ENCODE data around the gene ASCC3.

The ASCC3 gene

GRCh38 chr6:100475554-100476320, 405.4 kb downstream of the ASCC3 start:
- H3K4me2 ChIP-seq (ENCODE audit: low read length) = no peak overlapping the region
- H3K36me3 ChIP-seq (ENCODE audit: control insufficient read depth, low read length) = no peaks in the 10 kb centered on the region
- H3K27me3 ChIP-seq (ENCODE audit: control insufficient read depth, low read length) = peaks cover 23% of the 10 kb centered on the region
- H3K79me2 ChIP-seq (ENCODE audit: control insufficient read depth, low read length) = no peaks in the 10 kb centered on the region
- H3K4me1 ChIP-seq (ENCODE audit: control insufficient read depth, low read length) = no peaks in the 10 kb centered on the region
- no peaks in the 10 kb centered on the region for H3K9me2 ChIP-seq (replicated peaks; ENCODE audit: control insufficient read depth, low read length)
- TF ChIP-seq, protein P1, sequence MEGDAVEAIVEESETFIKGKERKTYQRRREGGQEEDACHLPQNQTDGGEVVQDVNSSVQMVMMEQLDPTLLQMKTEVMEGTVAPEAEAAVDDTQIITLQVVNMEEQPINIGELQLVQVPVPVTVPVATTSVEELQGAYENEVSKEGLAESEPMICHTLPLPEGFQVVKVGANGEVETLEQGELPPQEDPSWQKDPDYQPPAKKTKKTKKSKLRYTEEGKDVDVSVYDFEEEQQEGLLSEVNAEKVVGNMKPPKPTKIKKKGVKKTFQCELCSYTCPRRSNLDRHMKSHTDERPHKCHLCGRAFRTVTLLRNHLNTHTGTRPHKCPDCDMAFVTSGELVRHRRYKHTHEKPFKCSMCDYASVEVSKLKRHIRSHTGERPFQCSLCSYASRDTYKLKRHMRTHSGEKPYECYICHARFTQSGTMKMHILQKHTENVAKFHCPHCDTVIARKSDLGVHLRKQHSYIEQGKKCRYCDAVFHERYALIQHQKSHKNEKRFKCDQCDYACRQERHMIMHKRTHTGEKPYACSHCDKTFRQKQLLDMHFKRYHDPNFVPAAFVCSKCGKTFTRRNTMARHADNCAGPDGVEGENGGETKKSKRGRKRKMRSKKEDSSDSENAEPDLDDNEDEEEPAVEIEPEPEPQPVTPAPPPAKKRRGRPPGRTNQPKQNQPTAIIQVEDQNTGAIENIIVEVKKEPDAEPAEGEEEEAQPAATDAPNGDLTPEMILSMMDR (IDR thresholded peaks at IDR 0.05; ENCODE audit: low read depth, low read length, poor library complexity, severe bottlenecking) = no peak
- no peak for TF ChIP-seq EZH2phosphoT487 (IDR thresholded peaks at IDR 0.05; ENCODE audit: borderline replicate concordance, low read length)
- no peaks in the 10 kb centered on the region for H3K9me3 ChIP-seq (ENCODE audit: control insufficient read depth, insufficient read depth, low read length)
- H3K4me3 ChIP-seq (ENCODE audit: low read length) = no peak overlapping the region
- H4K20me1 ChIP-seq (ENCODE audit: control insufficient read depth, insufficient read depth, low read depth, low read length) = no peaks in the 10 kb centered on the region
- H3F3A ChIP-seq (ENCODE audit: control insufficient read depth, insufficient read depth) = no peaks in the 10 kb centered on the region
- no peak overlapping the region for H3K27ac ChIP-seq (ENCODE audit: low read depth, low read length)

DNA sequence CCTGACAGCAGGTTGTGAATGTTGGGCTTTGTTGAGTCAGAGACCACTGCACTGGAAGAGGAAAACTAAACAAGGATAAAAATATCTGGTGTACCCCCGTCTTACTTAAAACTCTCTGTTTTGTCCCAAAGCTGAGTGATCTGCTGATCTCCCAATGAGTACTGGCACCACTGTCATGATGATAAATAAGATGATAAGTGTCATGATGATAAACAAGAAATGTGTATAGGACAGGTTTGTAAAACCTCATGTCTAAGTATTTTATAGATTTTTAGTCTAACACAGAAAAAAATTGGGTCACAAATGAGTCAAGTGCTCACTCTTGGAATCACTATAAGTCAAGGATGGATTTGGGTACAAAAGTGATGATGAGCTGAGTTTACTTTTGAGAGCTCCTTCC, 407.9 kb downstream of the ASCC3 start:
- Histone ChIP-seq H3K4me3 (ENCODE audit: low read length) (no peak overlapping the region), H3K4me2 (ENCODE audit: low read length) (no peak overlapping the region), H3K9me2 (replicated peaks; ENCODE audit: control insufficient read depth, low read length) (no peaks in the 10 kb centered on the region), H4K20me1 (ENCODE audit: control insufficient read depth, insufficient read depth, low read depth, low read length) (no peaks in the 10 kb centered on the region), H3K36me3 (ENCODE audit: control insufficient read depth, low read length) (no peaks in the 10 kb centered on the region), H3K4me1 (ENCODE audit: control insufficient read depth, low read length) (no peaks in the 10 kb centered on the region), H3K9me3 (ENCODE audit: control insufficient read depth, insufficient read depth, low read length) (no peaks in the 10 kb centered on the region), H3F3A (ENCODE audit: control insufficient read depth, insufficient read depth) (no peaks in the 10 kb centered on the region), H3K27me3 (ENCODE audit: control insufficient read depth, low read length) (peaks cover 23% of the 10 kb centered on the region), H3K27ac (ENCODE audit: low read depth, low read length) (no peak overlapping the region), H3K79me2 (ENCODE audit: control insufficient read depth, low read length) (no peaks in the 10 kb centered on the region)
- no peak for TF ChIP-seq EZH2phosphoT487 (IDR thresholded peaks at IDR 0.05; ENCODE audit: borderline replicate concordance, low read length)
- TF ChIP-seq, protein P1 (IDR thresholded peaks at IDR 0.05; ENCODE audit: low read depth, low read length, poor library complexity, severe bottlenecking) = no peak

- H3K27ac ChIP-seq (ENCODE audit: low read depth, low read length) = no peak overlapping the region
- no peaks in the 10 kb centered on the region for H4K20me1 ChIP-seq (ENCODE audit: control insufficient read depth, insufficient read depth, low read depth, low read length)
- H3K27me3 ChIP-seq (ENCODE audit: control insufficient read depth, low read length) = peaks cover 23% of the 10 kb centered on the region
- no peaks in the 10 kb centered on the region for H3F3A ChIP-seq (ENCODE audit: control insufficient read depth, insufficient read depth)
- no peak overlapping the region for H3K4me3 ChIP-seq (ENCODE audit: low read length)
- TF ChIP-seq, protein P1 (IDR thresholded peaks at IDR 0.05; ENCODE audit: low read depth, low read length, poor library complexity, severe bottlenecking) = no peak
- TF ChIP-seq EZH2phosphoT487 (IDR thresholded peaks at IDR 0.05; ENCODE audit: borderline replicate concordance, low read length) = no peak
- no peaks in the 10 kb centered on the region for H3K4me1 ChIP-seq (ENCODE audit: control insufficient read depth, low read length)
- no peaks in the 10 kb centered on the region for H3K36me3 ChIP-seq (ENCODE audit: control insufficient read depth, low read length)
- H3K4me2 ChIP-seq (ENCODE audit: low read length) = no peak overlapping the region
- H3K79me2 ChIP-seq (ENCODE audit: control insufficient read depth, low read length) = no peaks in the 10 kb centered on the region
- no peaks in the 10 kb centered on the region for H3K9me2 ChIP-seq (replicated peaks; ENCODE audit: control insufficient read depth, low read length)
- H3K9me3 ChIP-seq (ENCODE audit: control insufficient read depth, insufficient read depth, low read length) = no peaks in the 10 kb centered on the region
Measured at GRCh38 chr6:100472674-100473073, 408.5 kb downstream of the ASCC3 start.

Data from DOHH2 (cell line).